Measurements from ENCODE around the gene LAMB3.

Gene LAMB3

GRCh38 chr1:209616366-209617046 lies 35.7 kb downstream of the LAMB3 start:
- no peak for DNase-seq

GRCh38 chr1:209614906-209615305 lies 37.3 kb downstream of the LAMB3 start:
- no peak for DNase-seq

- no peak for DNase-seq
Measured at GRCh38 chr1:209614151-209614420, 38.1 kb downstream of the LAMB3 start.

- no peak for DNase-seq
Measured at GRCh38 chr1:209613400-209614150, 38.6 kb downstream of the LAMB3 start.

- DNase-seq, result no peak
Measured at GRCh38 chr1:209612646-209613399, 39.4 kb downstream of the LAMB3 start.

- DNase-seq, result no peak
Measured at GRCh38 chr1:209611771-209612570, 40.3 kb downstream of the LAMB3 start.

GRCh38 chr1:209610631-209610905 lies 41.7 kb downstream of the LAMB3 start:
- no peak for DNase-seq

GRCh38 chr1:209609791-209610630 lies 42.2 kb downstream of the LAMB3 start:
- DNase-seq, result no peak

GRCh38 chr1:209609041-209609790 lies 43.0 kb downstream of the LAMB3 start:
- DNase-seq, result no peak

- no peak for DNase-seq
Measured at GRCh38 chr1:209607795-209608178, 44.4 kb downstream of the LAMB3 start.

- DNase-seq, result no peak
Measured at GRCh38 chr1:209607102-209607794, 45.0 kb downstream of the LAMB3 start.

GRCh38 chr1:209603877-209604276 lies 48.3 kb downstream of the LAMB3 start:
- DNase-seq, result no peak

GRCh38 chr1:209601809-209602657 lies 50.2 kb downstream of the LAMB3 start:
- DNase-seq, result no peak

- DNase-seq, result no peak
Measured at GRCh38 chr1:209600541-209600940, 51.7 kb downstream of the LAMB3 start.

GRCh38 chr1:209598227-209598626 lies 54.0 kb downstream of the LAMB3 start:
- DNase-seq, result peak; percentile 17

- DNase-seq, result no peak
Measured at GRCh38 chr1:209597499-209597898, 54.7 kb downstream of the LAMB3 start.

- DNase-seq, result no peak
Measured at GRCh38 chr1:209595599-209596285, 56.5 kb downstream of the LAMB3 start.

- no peak for DNase-seq
Measured at GRCh38 chr1:209595028-209595427, 57.2 kb downstream of the LAMB3 start.

- DNase-seq, result no peak
Measured at GRCh38 chr1:209594440-209594839, 57.8 kb downstream of the LAMB3 start.

GRCh38 chr1:209593747-209594146 lies 58.5 kb downstream of the LAMB3 start:
- no peak for DNase-seq

All from right forelimb (tissue), 1 donor.